ENCODE measurements around the gene APBA3. TPM values are rescaled to one million over a fixed set of nuclear protein-coding genes. Genes with fewer than 3 reads are reported as not detected.

The APBA3 gene
- polyA plus RNA-seq, 2 of the 4 experiments (the other 2 are of a cell fraction): 5.5 to 10.0 TPM

- no peak for TF ChIP-seq REST (IDR thresholded peaks at IDR 0.05)
Measured at GRCh38 chr19:3808420-3809143, 47.1 kb upstream of the APBA3 start (continued).

DNA sequence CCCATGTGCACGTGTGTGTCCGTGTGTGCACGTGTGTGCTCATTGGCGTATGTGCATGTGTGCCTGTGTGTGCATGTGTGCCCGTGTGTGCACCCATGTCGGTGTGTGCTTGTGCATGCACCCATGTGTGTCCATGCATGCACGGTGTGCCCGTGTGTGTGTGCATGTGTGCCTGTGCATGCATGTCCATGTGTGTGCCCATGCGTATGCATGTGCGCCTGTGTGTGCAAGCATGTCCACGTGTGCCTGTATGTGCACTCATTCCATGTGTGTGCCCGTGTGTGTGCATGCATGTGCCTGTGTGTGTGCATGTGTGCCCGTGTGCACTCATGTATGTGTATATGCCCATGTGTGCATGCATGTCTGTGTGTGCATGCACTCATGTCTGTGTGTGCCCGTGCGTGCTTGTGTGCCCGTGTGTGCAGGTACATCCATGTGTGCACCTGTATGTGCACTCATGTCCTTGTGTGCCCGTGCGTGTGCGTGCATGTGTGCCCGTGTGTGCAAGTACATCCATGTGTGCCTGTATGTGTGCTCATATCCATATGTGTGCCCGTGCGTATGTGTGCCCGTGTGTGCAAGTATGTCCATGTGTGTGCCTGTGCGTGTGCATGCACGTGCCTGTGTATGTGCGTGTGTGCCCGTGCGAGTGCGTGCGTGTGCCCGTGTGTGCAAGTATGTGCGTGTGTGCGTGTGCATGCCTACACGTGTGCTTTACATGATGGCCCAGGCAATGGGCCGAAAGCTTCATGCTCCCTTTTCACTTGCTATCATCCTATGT lies 46.3 kb upstream of the APBA3 start:
- no peaks in the 10 kb centered on the region for H3K4me1 ChIP-seq
- no peak overlapping the region for H3K4me2 ChIP-seq
- POLR2A ChIA-PET: no interaction called here
- CTCF ChIA-PET: interaction anchor here (1.3 kb wide), 2 partner anchors 13 to 161 kb away, joined by 3 read pairs; no protein-coding TSS in a partner anchor
- no peak for DNase-seq (ENCODE audit: low read depth in 1 of 2, low spot score in 1 of 2)
- no peak for FAIRE-seq
- TF ChIP-seq RFX5 (IDR thresholded peaks at IDR 0.05) (no peak), JUN (IDR thresholded peaks at IDR 0.05) (no peak), HOXB13 (CRISPR knock-in tag; IDR thresholded peaks at IDR 0.05; ENCODE audit: low read depth) (no peak), BCL3 (IDR thresholded peaks at IDR 0.05) (no peak), HOXB5 (CRISPR knock-in tag; IDR thresholded peaks at IDR 0.05) (no peak), CBX2 (IDR thresholded peaks at IDR 0.05; ENCODE audit: borderline replicate concordance, low read depth) (no peak), POLR2A (IDR thresholded peaks at IDR 0.05; ENCODE audit: low read length) (no peak), HOXA7 (CRISPR knock-in tag; IDR thresholded peaks at IDR 0.05) (no peak), CBX8 (IDR thresholded peaks at IDR 0.05) (no peak), ZC3H11A (IDR thresholded peaks at IDR 0.05) (no peak), RARB (CRISPR knock-in tag; IDR thresholded peaks at IDR 0.05) (no peak), RCOR1 (IDR thresholded peaks at IDR 0.05; ENCODE audit: low read depth, low read length) (no peak), NPAS2 (CRISPR knock-in tag; IDR thresholded peaks at IDR 0.05; ENCODE audit: borderline replicate concordance) (no peak)
- TF ChIP-seq, protein P1, sequence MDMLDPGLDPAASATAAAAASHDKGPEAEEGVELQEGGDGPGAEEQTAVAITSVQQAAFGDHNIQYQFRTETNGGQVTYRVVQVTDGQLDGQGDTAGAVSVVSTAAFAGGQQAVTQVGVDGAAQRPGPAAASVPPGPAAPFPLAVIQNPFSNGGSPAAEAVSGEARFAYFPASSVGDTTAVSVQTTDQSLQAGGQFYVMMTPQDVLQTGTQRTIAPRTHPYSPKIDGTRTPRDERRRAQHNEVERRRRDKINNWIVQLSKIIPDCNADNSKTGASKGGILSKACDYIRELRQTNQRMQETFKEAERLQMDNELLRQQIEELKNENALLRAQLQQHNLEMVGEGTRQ (IDR thresholded peaks at IDR 0.05): no peak
- no peak overlapping the region for H3K27ac ChIP-seq
- H3K9me3 ChIP-seq: no peaks in the 10 kb centered on the region
- no peak overlapping the region for H3K4me3 ChIP-seq
- 83% methylated on average over 27 of the region's 35 CpGs for WGBS (ENCODE audit: missing lambda C conversion rate)
- no peak for ATAC-seq

GRCh38 chr19:3807131-3807480 lies 45.6 kb upstream of the APBA3 start:
- TF ChIP-seq FOXS1 (CRISPR knock-in tag; IDR thresholded peaks at IDR 0.05) (no peak), MAZ (IDR thresholded peaks at IDR 0.05; ENCODE audit: borderline replicate concordance, low read depth, low read length) (no peak), GATA3 (IDR thresholded peaks at IDR 0.05; ENCODE audit: borderline replicate concordance) (no peak), POLR2AphosphoS2 (conservative IDR thresholded peaks at IDR 0.05; ENCODE audit: low read length) (no peak)
- TF ChIP-seq, protein P2, sequence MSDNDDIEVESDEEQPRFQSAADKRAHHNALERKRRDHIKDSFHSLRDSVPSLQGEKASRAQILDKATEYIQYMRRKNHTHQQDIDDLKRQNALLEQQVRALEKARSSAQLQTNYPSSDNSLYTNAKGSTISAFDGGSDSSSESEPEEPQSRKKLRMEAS (IDR thresholded peaks at IDR 0.05): no peak
- TF ChIP-seq, protein P3, sequence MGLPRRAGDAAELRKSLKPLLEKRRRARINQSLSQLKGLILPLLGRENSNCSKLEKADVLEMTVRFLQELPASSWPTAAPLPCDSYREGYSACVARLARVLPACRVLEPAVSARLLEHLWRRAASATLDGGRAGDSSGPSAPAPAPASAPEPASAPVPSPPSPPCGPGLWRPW (IDR thresholded peaks at IDR 0.05): no peak
- no peak for DNase-seq (ENCODE audit: low read depth in 1 of 2, low spot score in 1 of 2)
- no peaks in the 10 kb centered on the region for H3K4me1 ChIP-seq
- no peak for FAIRE-seq
- H3K9me3 ChIP-seq: no peaks in the 10 kb centered on the region
- no peak overlapping the region for H3K27ac ChIP-seq
- ATAC-seq: no peak
- no peak overlapping the region for H3K4me2 ChIP-seq
- POLR2A ChIA-PET: no interaction called here
- WGBS (ENCODE audit: missing lambda C conversion rate): 60% methylated on average over 4 of the region's 19 CpGs
- CTCF ChIA-PET: interaction anchor here (0.9 kb wide), 1 partner anchor 15 kb away, joined by 5 read pairs; no protein-coding TSS in a partner anchor
- H3K4me3 ChIP-seq: no peak overlapping the region

Data from A549 (cell line).